GM12864 (cell line): ENCODE data around the gene ARRDC4.

ENCODE experiments used
- DNase-seq: peaks from one replicate; pipeline ENCODE4 v3.0.0-alpha.2; 2011; ENCODE audit warnings: low read depth
- H3K4me3 ChIP-seq: 2 replicates; pipeline ENCODE4 v1.5.1; 2011; ENCODE audit warnings: mild to moderate bottlenecking, low read depth, low read length, control low read depth
- TF ChIP-seq, protein P1 (sequence below): IDR thresholded peaks from 2 replicates; pipeline ENCODE4 v1.5.1; 2011; ENCODE audit warnings: low read depth, mild to moderate bottlenecking, moderate library complexity, low read length, control low read depth, inconsistent platforms; ENCODE audit errors: missing control alignments

ARRDC4 gene

DNA sequence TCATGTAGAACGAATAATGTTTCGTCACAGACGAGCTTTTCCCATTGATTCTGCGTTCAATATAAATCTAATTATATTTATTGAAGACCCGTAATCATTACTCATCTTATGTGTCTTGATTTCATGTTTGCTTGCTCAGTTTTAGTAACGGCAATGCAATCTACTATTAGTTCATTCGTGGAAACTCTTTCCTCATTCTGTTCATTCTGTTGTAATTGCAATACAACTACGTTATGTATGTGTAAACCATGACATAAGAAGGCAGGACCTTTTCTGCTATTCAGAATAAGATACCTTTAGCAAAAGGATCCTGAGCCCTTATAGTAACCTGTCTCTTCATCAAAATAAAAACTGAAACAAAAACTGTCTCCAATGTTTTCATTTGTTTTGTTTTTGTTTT is 6.8 kb upstream of the ARRDC4 start:
- DNase-seq, result no peak
- TF ChIP-seq, protein P1, sequence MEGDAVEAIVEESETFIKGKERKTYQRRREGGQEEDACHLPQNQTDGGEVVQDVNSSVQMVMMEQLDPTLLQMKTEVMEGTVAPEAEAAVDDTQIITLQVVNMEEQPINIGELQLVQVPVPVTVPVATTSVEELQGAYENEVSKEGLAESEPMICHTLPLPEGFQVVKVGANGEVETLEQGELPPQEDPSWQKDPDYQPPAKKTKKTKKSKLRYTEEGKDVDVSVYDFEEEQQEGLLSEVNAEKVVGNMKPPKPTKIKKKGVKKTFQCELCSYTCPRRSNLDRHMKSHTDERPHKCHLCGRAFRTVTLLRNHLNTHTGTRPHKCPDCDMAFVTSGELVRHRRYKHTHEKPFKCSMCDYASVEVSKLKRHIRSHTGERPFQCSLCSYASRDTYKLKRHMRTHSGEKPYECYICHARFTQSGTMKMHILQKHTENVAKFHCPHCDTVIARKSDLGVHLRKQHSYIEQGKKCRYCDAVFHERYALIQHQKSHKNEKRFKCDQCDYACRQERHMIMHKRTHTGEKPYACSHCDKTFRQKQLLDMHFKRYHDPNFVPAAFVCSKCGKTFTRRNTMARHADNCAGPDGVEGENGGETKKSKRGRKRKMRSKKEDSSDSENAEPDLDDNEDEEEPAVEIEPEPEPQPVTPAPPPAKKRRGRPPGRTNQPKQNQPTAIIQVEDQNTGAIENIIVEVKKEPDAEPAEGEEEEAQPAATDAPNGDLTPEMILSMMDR, result no peak
- H3K4me3 ChIP-seq, result no peak overlapping the region

DNA sequence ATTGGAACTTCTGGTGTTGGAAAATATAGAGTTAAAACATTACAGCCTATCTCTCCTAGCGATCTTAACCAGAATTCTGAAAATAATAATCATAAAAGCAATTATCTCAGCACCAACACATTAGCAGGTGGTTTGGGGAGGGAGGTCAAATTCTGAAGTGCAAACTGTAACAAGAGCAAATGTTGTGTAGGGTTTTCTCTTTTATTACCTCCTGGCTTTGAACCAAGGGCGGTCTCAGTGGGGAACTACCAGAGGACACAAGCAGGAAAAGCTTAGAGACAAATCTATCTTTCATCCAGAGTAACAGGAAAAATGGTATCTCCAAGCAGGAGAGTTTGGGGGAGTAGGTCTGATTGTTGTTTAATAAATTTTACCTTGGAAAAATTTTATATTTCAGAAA is 5.5 kb upstream of the ARRDC4 start:
- no peak for DNase-seq
- TF ChIP-seq, protein P1, result no peak
- no peak overlapping the region for H3K4me3 ChIP-seq

DNA sequence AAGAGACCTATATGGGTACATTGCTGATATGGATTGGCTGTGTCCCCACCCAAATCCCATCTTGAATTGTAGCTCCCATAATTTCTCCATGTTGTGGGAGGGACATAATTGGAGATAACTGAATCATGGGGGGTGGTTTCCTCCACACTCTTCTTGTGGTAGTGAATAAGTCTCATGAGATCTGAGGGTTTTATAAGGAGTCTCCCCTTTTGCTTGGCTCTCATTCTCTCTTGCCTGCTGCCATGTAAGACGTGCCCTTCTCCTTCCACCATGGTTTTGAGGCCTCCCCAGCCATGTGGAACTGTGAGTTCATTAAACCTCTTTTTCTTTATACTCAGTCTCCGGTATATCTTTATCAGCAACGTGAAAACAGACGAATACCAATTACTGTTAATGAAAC is 5.0 kb upstream of the ARRDC4 start:
- no peak for DNase-seq
- no peak overlapping the region for H3K4me3 ChIP-seq
- TF ChIP-seq, protein P1, result no peak

DNA sequence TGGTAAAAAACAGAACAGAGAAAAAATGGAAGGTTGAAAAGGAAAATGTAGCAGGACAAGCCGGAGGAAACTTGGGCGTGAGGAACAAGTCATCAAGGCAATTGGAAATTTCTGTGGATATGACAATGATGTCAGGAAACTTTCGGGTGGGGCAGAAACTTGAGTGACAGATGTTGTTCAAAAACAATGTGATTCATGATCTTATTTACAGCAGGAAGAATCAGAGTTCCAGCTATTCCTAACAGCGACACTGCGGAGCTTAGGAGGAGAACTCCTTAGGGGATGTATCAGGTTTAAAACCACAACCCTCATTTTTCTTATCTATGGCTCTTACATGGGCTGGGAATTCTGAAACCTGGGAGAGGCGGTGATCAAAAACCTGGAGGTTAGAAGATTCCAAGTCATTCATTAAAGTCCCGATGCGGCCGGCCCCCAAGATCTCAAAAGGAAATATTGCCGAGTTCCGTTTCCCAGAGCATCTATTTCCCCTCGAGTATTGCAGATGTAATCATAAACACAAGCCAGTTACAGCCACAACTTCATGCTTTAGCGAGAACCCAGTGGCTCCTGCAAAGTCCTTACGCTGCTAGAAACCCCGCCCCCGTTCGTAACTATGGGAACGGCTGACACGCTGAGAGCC is 659 bp upstream of the ARRDC4 start:
- no peak overlapping the region for H3K4me3 ChIP-seq
- TF ChIP-seq, protein P1, result no peak
- no peak for DNase-seq

DNA sequence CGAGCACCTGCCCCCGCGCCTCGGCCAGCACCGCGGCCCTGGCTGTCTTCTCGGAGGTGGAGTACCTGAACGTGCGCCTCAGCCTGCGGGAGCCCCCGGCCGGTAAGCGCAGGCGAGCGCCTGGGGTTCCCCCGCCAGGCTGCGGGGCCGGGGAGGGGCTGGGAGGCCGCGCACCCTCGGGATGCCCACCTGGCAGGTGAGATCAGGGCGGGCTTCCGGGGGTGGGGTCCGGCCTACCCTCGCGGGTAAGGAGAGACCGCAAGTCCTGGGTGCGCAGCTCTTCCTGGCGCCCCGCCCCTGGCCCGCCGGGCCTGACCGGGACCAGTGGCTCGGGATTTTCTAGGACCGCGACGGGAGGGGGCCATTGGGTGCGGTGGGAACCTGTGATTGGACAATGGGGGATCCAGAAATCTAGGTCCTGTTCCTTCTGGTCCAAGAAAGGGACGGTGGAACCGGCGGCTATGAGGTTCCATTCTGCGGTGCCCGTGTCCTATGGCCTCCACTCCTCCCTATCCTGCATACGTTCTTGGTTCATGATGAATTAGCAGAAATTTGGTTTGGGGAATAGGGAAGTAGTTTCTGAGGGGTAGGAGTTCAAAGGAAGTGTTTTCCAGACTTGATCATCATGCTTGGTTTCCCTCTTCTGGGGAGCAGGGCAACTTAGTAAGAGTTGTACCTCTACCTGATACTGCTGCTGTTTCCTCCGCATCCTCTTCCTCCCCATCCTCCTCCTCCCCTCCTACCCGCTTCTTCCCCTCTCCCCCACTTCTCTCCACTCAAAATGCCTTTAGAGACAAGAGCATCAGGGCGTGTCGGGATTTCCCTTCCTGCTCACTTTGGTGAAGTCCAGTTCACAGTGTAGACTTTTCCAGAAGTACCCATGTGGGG is 808 bp downstream of the ARRDC4 start:
- no peak overlapping the region for H3K4me3 ChIP-seq
- TF ChIP-seq, protein P1, result no peak
- no peak for DNase-seq

DNA sequence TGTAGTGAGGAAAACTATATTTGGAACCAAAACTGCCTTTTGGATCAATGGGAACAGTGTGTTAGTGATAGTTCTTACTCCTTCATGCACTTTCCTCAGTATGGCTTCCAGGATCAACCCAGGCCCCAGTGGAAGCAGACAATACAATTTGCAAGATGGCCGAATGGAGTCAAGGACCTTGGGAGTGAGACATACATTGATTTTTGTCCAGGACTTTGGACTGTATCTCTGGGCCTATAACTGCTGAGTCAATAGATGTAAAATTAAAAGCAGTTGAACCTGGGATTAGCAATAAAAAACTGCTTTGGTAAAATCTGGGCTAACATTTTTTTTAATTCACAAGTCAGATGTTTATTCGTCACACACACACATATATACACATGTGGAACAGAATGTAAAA is 1.8 kb downstream of the ARRDC4 start:
- no peak overlapping the region for H3K4me3 ChIP-seq
- no peak for DNase-seq
- TF ChIP-seq, protein P1, result no peak

DNA sequence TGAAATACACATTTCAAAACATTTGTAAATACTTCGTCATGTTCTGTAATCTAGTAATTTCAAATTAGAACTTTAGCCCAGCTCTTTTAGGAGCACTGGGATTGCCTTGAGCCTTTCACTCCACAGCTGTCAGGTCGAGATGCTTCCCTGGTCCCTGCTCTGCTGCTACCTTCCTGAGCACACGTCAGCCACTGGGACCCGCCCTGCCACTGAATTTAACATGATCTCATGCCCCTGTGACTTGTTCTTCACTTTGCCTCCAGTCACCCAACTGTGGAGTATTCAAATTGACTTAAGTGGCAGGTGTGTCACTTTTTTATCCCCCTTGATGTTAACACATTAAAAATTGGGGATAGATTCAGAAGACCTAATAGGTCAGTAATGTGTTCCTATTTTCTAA is 3.3 kb downstream of the ARRDC4 start:
- DNase-seq, result no peak
- TF ChIP-seq, protein P1, result no peak
- H3K4me3 ChIP-seq, result no peak overlapping the region
